Esophagus mucosa (tissue), 1 donor: ENCODE data around the gene ITGB5. TPM values are rescaled to one million over a fixed set of nuclear protein-coding genes. Genes with fewer than 3 reads are reported as not detected.
"Not testable (repeated sequence)": the region's sequence is repeated elsewhere in the genome, so short reads cannot be mapped to it uniquely, and the experiment has no call there.

Source experiments
- ATAC-seq: fragments of 200-7000 bp; cut with Tn5 transposase; one replicate; pipeline ENCODE4 v1.9.1; 2020
- total RNA-seq: library from RNA; stranded (reverse); gene quantifications from one replicate; pipeline ENCODE4 v1.2.4, GENCODE V29; 2023
- donor health status: DM: yes; HTN: yes; CAD: no.

ITGB5 gene
- total RNA-seq, 1 donor from 2014 or later: 83.0 TPM

DNA sequence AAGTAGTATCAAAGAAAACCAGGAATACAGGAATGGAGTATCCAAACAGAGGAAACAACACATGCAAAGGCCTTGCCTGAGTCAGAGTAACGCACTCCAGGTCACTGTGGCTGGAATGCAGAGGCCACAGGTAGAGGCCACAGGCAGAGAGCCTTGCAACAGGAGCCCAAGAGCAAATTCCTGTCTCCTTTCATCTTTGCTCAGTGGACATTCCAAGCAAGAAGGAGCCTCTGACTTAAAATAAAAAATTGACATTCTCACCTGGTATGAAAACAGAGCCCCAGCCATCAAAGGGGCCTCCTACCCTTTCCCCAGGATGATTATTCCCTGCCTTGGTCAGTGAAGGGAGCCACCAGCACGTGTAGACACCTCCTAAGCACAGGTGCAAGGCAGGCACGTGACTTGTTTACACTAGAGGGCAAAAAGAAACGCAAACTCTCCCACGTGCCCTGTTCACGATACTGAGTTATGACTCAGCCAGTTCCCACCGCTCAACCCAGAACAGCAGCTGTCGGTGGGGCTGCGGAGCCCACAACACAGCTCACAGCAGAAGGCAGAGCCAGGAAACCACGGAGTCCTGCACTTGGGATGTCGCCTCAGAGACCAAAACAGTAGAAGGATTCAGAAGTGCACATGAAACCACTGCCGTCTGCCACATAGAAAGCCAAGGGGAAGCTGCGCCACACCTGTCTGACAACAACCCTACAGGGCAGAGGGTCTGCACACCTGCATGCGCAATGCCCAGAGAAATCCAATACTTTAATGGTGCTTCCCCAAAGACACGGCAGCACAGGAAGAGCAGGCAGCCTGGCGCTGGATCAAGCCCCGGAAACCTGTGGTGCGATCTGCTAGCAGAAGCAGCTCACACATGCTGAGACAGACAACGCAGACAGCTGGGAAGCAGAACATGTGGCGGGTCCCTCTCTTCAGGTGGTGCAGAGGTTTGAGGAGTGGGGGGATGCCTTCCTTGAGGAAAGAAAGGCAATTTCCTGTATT is 52.1 kb downstream of the ITGB5 start:
- peak; percentile 68 for ATAC-seq

- ATAC-seq: no peak
Measured at GRCh38 chr3:124833710-124834332, 53.3 kb downstream of the ITGB5 start.

DNA sequence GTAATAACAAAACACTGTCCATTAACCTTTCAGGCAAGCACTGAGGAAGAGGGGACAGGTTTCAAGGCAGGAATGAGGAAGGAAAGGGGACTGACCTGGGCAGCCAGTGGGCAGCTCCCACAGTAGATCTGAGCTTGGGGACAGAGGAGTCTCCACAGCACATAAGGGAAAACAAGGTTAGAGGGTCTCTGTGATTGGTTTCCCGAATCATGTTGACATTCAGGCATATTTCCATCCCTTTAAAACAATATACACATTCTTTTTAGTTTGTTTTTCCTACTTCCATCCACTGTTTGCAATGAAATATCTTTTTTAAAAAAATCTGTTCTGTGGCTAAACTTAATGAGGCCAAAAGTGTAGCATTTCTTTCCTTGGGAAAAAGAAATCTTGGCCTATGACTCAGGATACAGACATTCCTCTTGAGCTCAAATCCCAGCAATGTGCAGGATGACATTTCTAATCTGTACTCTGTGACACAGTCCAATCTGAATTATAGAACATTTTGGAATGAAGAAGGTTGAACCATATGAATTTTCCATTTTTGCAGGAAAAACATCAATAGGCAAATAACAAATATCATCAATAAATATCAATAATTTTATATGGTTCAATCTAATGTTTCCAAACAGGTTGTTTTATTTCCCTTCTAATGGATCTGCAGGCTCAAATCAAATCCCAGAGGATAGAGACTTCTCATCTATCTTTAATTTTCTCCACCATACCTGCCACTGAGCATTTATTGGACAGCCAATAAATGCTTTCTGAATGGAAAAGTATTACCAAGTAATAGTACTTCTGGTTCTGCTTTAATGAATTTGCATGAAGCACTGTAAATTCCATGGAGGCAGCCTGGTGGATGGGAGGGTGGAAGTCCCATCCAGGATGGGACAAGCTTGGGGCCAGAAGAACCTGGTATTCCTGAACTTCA is 54.1 kb downstream of the ITGB5 start:
- ATAC-seq: no peak

GRCh38 chr3:124831628-124832199 is 55.5 kb downstream of the ITGB5 start:
- no peak for ATAC-seq

DNA sequence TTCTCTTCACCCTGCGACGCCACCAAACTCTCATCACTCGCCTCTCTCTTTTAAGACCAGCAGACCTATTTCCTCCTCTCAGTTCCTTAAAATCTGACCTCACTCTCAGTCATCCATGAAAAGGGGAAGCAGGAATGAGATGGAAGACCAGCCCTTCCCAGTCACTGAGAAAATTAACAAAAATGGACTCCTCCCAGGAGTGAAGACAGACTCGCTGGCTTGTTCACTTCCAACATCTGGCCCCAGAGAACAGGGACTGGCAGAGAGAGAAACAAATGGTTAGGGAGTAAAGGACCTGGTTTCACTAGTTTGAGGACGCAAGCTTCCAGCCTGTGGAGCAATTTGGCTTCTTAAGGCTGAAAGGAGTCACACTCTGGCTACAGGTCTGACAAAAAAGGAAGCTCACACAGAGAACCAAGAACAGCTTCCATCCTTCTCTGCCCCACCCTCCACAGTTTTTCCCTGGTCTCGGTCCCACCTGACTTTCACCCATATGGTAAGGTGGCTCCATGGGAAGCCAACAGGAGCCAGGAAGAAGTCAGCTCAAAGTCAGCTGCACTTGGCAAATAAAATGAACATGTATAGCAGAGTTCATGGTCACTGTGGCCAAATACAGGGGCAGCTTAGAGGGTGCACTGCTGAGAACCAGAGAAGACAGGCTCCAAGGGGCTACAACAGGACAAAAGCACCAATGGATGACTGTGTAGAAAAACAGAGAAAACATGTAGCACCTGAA is 57.2 kb downstream of the ITGB5 start:
- no peak for ATAC-seq

GRCh38 chr3:124829178-124829818 is 57.9 kb downstream of the ITGB5 start:
- no peak for ATAC-seq

DNA sequence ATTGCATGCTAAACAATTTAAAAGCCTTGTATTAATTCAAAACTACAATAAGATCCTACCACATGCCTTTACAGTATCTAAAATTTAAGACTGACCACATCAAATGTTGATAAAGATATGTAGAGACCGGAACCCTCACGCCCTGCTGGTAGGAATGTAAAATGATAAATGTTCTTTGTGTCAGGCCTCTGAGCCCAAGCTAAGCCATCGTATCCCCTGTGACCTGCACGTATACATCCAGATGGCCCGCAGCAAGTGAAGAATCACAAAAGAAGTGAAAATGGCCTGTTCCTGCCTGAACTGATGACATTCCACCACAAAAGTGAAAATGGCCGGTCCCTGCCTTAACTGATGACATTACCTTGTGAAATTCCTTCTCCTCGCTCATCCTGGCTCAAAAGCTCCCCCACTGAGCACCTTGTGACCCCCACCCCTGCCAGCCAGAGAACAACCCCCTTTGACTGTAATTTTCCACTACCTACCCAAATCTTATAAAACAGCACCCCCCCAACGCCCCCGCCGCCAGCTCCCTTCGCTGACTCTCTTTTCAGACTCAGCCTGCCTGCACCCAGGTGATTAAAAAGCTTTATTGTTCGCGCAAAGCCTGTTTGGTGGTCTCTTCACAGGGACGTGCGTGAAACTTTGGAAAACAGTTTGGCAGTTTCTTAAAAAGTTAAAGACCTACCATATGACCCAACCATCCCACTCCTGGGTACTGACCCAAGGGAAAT is 59.5 kb downstream of the ITGB5 start:
- not testable (repeated sequence) for ATAC-seq

DNA sequence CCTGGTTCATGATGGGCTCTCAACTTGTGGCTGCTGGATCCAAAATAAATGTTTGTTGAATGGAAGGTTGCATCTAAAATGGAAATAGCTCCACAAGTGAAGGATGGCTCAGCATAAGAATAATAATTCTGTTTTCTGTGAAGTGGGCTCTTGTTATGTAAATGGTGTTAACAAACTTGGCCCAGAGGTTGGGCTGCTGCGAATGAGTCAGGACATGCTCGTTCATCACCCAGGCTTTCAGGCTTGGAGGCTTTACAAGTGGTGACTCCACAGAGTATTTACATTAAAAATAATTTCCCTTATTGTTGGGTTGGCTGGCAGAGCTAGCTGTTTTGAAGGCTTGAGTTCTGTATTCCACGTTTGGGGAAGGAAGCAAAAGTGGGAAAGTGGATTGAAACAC is 60.5 kb downstream of the ITGB5 start:
- ATAC-seq: peak; percentile 89

DNA sequence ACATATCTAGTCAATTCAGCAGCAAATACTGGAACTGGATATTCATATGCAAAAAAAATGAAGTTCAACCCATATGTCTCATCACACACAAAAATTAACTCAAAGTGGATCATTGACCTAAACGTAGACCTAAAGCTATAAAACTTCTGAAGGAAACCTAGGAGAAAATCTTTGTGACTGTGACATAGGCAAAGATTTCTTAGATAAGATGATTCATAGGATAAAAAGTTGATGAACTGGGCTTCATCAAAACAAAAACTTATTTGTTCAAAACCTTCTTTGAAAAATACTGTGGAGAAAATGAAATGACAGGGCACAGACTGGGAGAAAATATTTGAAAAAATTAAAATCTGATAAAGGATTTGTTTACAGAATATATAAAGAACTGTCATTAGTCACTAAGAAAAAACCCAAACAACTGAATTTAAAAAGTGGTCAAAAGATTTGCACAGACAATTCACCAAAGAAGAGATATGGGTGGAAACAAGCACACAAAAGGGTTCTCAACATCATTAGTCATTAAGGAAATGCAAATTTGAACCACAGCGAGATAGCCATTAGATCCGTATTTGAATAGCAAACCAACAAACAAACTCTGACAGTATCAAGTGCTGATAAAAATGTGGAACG is 62.8 kb downstream of the ITGB5 start:
- ATAC-seq: no peak

DNA sequence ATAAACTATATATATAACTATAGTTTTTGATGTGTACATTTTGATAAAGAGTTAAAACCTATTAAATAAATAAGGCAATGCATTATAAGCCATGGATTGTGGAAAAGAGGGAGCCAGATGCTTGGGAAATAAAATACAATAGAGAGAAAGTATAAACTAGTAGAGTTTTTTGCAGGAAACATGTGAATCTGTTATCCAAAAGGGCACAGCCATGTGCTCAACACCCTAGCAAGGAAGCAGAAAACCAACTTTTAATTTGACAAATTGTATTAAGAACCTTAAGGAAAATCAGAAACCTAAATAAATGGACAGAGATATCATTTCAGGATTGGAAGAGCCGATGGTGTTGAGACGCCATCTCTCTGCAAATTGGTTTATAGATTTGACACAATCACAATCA is 63.5 kb downstream of the ITGB5 start:
- no peak for ATAC-seq

GRCh38 chr3:124823206-124823605 is 64.0 kb downstream of the ITGB5 start:
- no peak for ATAC-seq

DNA sequence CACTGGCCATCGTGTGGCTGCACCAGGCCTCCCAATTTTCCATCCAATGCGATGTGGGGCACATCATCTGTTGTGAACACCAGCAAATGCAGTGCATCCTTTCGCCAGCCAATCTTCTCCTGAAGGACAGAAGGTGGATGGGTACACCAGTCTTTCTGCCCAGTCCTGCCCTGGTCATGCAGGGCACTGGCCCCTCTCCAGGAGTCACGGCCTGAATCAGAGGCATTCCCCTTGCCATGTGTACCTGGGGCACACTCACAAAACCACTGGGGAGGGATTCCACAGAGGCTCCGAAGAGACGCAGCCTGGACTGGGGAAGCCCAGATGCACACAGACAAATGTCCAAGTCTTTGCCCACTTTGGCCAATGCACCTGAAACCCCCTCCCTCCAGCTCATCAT is 65.8 kb downstream of the ITGB5 start:
- ATAC-seq: no peak

GRCh38 chr3:124818398-124819091 is 68.6 kb downstream of the ITGB5 start:
- no peak for ATAC-seq

GRCh38 chr3:124817079-124817478 is 70.1 kb downstream of the ITGB5 start:
- ATAC-seq: no peak

DNA sequence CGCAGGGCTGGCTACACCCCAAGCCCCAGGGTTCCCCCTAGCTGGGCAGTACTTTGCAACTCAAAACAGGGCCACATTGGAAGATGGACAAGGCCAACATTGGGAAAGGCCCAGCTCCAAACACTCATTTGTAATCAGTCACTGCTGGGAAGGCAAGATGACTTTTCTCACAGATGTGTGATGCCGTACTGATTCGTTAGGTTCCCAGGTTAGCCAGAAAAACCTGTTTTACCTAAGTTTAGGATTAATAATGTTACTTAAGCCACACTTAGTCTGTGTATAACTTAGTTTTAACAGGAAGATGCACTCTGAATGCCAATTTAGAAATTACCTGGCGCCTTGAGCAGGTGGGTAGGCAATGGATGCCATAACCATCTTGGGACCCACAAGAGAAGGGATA is 71.0 kb downstream of the ITGB5 start:
- peak; percentile 62 for ATAC-seq

GRCh38 chr3:124815781-124816180 is 71.4 kb downstream of the ITGB5 start:
- ATAC-seq: no peak

- peak; percentile 77 for ATAC-seq
Measured at GRCh38 chr3:124814620-124815421, 72.3 kb downstream of the ITGB5 start.

DNA sequence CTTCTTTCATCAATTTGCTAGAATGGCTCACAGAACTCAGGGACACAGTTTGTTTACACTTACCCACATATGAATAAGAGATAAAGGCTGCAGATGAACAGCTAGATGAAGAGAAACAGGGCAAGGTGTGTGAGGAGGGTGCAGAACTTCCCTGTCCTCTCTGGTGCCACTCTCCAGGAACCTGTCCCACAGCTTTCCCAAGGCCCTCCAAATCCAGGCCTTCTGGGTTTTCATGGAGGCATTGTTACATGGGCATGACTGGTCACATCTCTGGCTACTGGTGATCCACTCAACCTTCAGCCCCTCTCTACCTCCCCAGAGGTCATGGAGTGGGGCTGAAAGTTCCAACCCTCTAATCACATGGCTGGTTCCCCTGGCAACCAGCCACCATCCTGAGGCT is 73.6 kb downstream of the ITGB5 start:
- no peak for ATAC-seq
